Measurements from ENCODE around the gene CHRNA9. TPM values are rescaled to one million over a fixed set of nuclear protein-coding genes. Genes with fewer than 3 reads are reported as not detected.

The CHRNA9 gene
- total and polyA plus RNA-seq, 2 of the 4 experiments (the other 2 are of a cell fraction) = not detected

DNA sequence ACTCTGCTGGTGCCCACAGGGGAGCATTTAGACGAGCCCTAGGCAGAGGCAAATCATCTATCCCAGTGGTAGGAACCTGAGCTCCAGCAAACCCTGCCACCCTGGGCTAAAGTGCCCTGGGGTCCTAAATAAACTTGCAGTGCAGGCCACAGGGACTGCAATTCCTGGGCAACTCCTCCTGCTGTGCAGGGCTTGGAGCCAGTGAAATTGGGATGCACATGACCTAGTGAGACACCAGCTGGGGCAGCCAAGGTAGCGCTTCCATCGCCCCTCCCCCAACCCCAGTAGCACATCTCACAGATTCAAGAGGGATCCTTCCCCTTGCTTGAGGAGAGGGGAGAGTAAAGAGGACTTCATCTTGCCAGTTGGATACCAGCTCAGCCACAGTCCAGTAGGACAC lies 44.1 kb downstream of the CHRNA9 start:
- dilution Hi-C loops (cut with HindIII; ENCODE audit: low sequenced_read_pairs, unreplicated experiment) (no loop called here), intact Hi-C loops (cut with micrococcal nuclease) (no loop called here), in situ Hi-C loops (cut with MboI; ENCODE audit: low sequenced_read_pairs) (no loop called here)
- ChIA-PET POLR2A (ENCODE audit: unreplicated experiment) (no interaction called here), CTCF (no interaction called here)
- no peak overlapping the region for H3K14ac ChIP-seq (replicated peaks; ENCODE audit: low read depth, low read length)
- no peak overlapping the region for H2AK9ac ChIP-seq (replicated peaks; ENCODE audit: low read depth, low read length, poor library complexity)
- no peaks in the 10 kb centered on the region for H3K36me3 ChIP-seq (ENCODE audit: control insufficient read depth, insufficient read depth, low read length)
- no peak for DNase-seq
- H2AK5ac ChIP-seq (ENCODE audit: low read depth, low read length) = no peak overlapping the region
- no peak overlapping the region for H2BK20ac ChIP-seq (ENCODE audit: low read depth, low read length)
- no peak overlapping the region for H2AFZ ChIP-seq (replicated peaks; ENCODE audit: low read length, poor library complexity)
- no peak overlapping the region for H4K8ac ChIP-seq (ENCODE audit: low read depth in 2 of 2, low read length in 2 of 2)
- no peak overlapping the region for H3K23ac ChIP-seq (ENCODE audit: low read depth, low read length)
- TF ChIP-seq MAZ (IDR thresholded peaks at IDR 0.05; ENCODE audit: borderline replicate concordance, low read depth, low read length) = no peak
- no peaks in the 10 kb centered on the region for H3K4me1 ChIP-seq (ENCODE audit: control insufficient read depth, insufficient read depth, low read length)
- no peak overlapping the region for H3K4me3 ChIP-seq (ENCODE audit: insufficient read depth, low read depth, low read length)
- no CpG with 5 or more reads among the region's 3 CpGs for WGBS, 2 experiments (ENCODE audit: extremely low coverage in 2 of 2, insufficient read length in 1 of 2)
- no peak overlapping the region for H2BK120ac ChIP-seq (ENCODE audit: low read depth, low read length)
- H4K5ac ChIP-seq (ENCODE audit: low read depth, low read length) = no peak overlapping the region
- H3K18ac ChIP-seq (ENCODE audit: low read depth, low read length) = no peak overlapping the region
- no peaks in the 10 kb centered on the region for H3K9me3 ChIP-seq (ENCODE audit: control insufficient read depth, insufficient read depth, low read length)
- H4K20me1 ChIP-seq (ENCODE audit: insufficient read depth, low read length) = no peaks in the 10 kb centered on the region
- no peak overlapping the region for H3K4me2 ChIP-seq (ENCODE audit: low read depth, low read length)
- 0 out of 2 replicates have a peak, but pooled peaks cover 3% of the 10 kb centered on the region for H3K9me1 ChIP-seq (ENCODE audit: insufficient read depth, low read length)
- no peaks in the 10 kb centered on the region for H3K79me1 ChIP-seq (ENCODE audit: low read depth in 1 of 2, low read length in 2 of 2)
- H3K4ac ChIP-seq (ENCODE audit: low read depth, low read length) = no peak overlapping the region
- H2BK5ac ChIP-seq (ENCODE audit: low read depth, low read length, poor library complexity, severe bottlenecking) = no peak overlapping the region
- no peak overlapping the region for H2BK15ac ChIP-seq (ENCODE audit: low read depth, low read length)
- no peak for ATAC-seq (ENCODE audit: low read depth)
- H3K27me3 ChIP-seq (ENCODE audit: control insufficient read depth, insufficient read depth, low read length) = peaks cover 2% of the 10 kb centered on the region; the same call in 1 of the 2 replicates
- no peak overlapping the region for H3K27ac ChIP-seq (ENCODE audit: insufficient read depth, low read length)
- no TSS peak for BruUV-seq (replicated peaks)
- no peak overlapping the region for H4K91ac ChIP-seq (ENCODE audit: insufficient read depth, low read depth, low read length)
- H3K56ac ChIP-seq (ENCODE audit: extremely low read depth, insufficient read depth, low read length) = no peak overlapping the region
- no peak overlapping the region for H3K9ac ChIP-seq (ENCODE audit: low read depth, low read length)

Data from IMR-90 (cell line).